GM19455 (cell line): ENCODE measurements around the gene B3GNT5.
"Not testable (repeated sequence)": the region's sequence is repeated elsewhere in the genome, so short reads cannot be mapped to it uniquely, and the experiment has no call there.

ENCODE experiments used
- ATAC-seq: cut with Tn5 transposase; IDR thresholded peaks from one replicate; pipeline ENCODE4 v1.9.1; 2021; ENCODE audit not compliant: unreplicated experiment

B3GNT5 gene

GRCh38 chr3:183230251-183230650 lies 22.8 kb upstream of the B3GNT5 start:
- not testable (repeated sequence) for ATAC-seq

DNA sequence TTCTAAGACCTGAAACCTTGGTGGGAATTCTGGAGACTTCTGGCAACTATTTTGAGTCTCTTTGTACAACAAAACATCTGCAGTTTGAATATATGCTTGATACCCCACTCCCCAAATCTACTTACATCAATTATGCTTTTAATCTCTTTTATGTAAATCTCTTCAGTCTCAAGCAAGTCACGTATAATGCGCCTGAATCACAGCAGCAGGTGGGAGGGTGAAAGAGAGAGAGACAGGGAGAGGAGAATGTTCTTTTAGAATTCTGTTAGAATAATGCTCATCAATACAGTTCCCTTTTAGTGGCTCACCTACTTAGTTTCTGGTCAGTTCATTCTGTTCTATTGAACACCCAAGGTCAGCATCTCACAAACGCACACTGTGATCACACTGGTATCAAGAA lies 22.2 kb upstream of the B3GNT5 start:
- ATAC-seq: no peak

- no peak for ATAC-seq
These were observed 19.1 kb upstream of the B3GNT5 start for GRCh38 chr3:183233966-183234365.

- ATAC-seq: no peak
These were observed 14.0 kb upstream of the B3GNT5 start for GRCh38 chr3:183239046-183239445.

GRCh38 chr3:183242431-183242830 lies 10.6 kb upstream of the B3GNT5 start:
- no peak for ATAC-seq

DNA sequence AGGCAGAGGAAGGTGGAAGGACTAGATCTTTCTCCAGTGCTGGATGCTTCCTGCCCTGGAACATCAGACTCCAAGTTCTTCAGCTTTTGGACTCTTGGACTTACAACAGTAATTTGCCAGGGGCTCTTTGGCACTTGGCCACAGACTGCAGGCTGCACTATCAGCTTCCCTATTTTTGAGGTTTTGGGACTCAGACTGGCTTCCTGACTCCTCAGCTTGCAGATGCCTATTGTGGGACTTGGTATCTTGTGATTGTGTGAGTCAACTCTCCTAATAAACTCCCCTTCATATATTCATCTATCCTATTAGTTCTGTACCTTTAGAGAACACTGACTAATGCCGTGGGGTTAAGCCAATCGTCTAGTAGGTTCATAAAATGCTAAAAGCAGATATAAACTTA lies 8.8 kb upstream of the B3GNT5 start:
- no peak for ATAC-seq

DNA sequence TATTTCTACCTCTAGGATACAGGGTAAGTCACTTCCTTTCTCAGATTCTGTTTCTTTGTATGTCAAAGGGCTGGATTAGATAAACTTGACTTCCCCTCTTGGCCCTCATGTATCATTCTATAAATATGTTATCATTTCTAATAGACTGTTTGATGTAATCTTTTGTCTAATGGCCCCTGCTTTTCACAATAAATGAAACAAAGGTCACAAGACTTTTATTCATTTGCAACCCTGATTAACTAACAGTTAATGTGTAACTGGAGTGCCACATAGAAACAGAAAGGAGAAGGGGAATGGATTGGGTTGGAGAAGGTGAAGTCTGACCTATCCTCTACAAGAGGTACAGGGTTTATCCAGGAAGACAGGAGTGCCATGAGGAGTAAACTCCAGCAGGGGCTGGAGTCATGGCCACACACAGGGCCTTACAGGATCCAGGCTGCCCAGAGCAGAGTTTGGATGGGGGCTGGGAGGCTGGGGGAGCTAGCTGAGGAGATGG lies 8.0 kb upstream of the B3GNT5 start:
- no peak for ATAC-seq

GRCh38 chr3:183247011-183247589 lies 6.0 kb upstream of the B3GNT5 start:
- no peak for ATAC-seq

GRCh38 chr3:183249006-183249718 lies 3.9 kb upstream of the B3GNT5 start:
- no peak for ATAC-seq

GRCh38 chr3:183252118-183252782 lies 803 bp upstream of the B3GNT5 start:
- ATAC-seq: no peak

- no peak for ATAC-seq
These were observed 754 bp downstream of the B3GNT5 start for GRCh38 chr3:183253528-183254486.

GRCh38 chr3:183254487-183255347 lies 1.7 kb downstream of the B3GNT5 start:
- ATAC-seq: no peak

DNA sequence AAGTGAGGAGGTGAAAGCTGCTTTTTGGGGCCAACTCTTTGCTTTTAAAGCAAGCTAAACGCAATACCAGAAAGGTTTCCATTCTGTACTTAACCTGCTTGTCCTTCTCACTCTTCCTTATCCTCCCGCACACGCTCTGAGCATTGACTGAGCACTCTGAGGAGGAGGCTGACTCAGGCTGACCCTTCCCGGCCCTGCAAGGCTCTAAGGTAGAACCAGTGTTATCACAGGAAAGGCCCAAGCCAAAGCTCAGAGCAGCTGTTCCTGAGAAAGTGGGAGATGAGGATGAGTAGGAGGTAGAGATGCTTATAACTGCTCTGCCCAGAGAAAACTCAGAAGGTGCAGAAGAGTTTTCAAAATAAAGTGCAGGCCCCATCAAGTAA lies 2.3 kb downstream of the B3GNT5 start:
- no peak for ATAC-seq

DNA sequence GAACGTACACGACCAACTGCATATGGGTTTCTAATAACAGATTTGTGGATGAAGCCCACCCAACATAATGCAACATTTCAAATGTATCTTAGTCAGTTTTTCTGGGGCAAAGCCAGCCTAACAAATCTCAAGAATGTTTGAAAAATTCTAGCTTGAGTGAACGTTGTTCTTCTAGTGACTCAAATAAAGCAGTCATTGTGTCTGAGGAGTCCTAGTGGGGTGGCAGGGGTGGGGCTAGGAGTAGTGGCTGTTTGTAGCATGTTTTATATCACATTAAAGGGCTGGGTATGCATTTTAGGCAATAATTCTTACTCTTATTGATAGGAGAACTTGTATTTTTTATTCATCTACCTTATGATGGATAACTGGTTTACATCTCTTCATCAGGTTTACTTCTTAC lies 6.0 kb downstream of the B3GNT5 start:
- ATAC-seq: no peak

GRCh38 chr3:183259621-183260020 lies 6.6 kb downstream of the B3GNT5 start:
- ATAC-seq: no peak

- ATAC-seq: no peak
These were observed 7.3 kb downstream of the B3GNT5 start for GRCh38 chr3:183260167-183260904.

DNA sequence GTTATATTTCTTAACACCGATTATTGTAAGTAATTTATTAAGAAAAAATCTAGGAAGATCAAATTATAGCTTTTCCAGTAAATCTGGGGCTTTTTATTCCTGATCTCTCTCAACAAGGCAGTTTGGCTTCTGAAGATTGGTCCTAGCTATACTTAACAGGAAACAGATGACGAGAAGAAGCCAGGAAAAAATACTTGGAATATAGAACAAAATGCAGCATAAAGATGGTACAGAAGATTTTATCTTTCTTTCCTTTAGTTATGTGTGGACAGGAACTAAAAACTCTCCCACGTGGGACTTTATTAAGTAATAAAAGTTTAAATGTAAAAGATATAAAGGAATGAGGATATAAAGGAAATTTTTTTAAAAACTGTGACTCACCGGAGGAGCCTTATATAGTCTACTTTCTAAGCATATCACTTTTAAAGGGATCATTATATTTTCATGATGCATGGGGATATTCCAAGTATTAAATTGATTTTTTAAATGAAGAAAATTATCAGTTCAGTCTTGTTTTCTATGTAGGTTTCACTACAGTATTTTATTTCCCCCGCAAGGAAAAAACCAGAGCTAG lies 8.2 kb downstream of the B3GNT5 start:
- no peak for ATAC-seq

DNA sequence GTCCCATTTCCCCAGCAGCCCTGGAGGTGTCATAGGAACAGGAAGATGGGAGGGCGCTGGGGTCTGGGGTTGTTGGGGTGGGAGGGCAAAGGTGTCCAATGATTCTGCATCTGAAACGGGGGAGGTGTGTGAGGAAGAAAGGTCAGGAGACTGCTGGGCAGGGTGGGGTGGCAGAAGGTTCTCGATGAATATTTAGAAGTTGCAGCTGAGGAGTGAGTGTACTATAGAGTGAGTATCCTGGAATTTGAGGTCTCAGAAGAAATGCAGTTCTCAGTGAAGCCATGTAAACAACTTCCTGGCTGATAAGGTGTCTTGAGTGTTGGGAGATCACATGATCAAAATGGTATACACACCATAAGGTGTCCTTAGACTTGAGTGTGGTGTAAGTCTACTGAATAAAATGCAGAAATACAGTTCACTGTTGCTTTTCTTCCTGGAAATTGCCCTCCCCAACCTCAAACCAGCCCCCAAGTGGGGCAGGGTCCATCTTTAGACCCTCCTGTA lies 9.9 kb downstream of the B3GNT5 start:
- no peak for ATAC-seq

GRCh38 chr3:183264268-183264667 lies 11.2 kb downstream of the B3GNT5 start:
- ATAC-seq: no peak
